ENCODE measurements around the gene PLEKHG1.
A peak's percentile ranks its signal among the peaks of the same experiment; 100 is the strongest.

PLEKHG1 gene

DNA sequence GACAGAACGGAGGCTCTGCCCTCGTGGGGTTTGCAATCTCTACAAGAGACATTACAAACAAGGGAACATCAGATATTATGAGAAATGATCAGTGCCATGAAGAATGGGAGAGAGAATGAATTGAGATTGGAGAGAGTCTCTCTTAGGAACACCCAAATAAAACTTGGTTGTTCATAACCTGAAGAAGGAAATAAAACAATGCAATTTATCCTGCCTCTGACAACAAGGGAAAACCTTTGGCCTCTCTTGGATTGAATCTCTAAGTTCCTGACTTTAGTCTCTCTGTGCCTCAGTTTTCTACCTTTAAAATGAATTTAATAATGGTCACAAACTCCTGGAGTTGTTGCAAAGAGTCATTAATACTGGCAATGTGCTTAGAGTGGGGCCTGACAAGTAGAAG lies 21.1 kb downstream of the PLEKHG1 start:
- DNase-seq: no peak

DNA sequence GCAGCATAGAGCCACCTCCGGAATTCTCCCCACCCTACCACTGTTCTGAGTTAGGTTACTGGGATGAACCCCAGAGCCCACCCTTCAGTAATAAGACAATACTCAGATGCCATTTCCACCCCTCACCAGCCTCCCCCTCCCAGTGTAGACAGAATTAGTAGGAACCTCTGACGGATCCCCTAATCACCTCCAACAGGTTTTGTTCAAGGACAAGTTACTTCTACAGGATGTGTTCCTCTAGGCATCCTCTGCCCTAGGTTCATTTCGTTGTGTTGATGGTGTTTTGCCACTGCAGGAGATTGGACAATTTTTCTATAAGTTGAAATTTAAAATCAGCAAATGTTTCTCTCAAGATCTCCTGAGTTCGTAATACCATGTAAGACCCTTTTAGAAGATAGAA lies 22.8 kb downstream of the PLEKHG1 start:
- no peak for DNase-seq

DNA sequence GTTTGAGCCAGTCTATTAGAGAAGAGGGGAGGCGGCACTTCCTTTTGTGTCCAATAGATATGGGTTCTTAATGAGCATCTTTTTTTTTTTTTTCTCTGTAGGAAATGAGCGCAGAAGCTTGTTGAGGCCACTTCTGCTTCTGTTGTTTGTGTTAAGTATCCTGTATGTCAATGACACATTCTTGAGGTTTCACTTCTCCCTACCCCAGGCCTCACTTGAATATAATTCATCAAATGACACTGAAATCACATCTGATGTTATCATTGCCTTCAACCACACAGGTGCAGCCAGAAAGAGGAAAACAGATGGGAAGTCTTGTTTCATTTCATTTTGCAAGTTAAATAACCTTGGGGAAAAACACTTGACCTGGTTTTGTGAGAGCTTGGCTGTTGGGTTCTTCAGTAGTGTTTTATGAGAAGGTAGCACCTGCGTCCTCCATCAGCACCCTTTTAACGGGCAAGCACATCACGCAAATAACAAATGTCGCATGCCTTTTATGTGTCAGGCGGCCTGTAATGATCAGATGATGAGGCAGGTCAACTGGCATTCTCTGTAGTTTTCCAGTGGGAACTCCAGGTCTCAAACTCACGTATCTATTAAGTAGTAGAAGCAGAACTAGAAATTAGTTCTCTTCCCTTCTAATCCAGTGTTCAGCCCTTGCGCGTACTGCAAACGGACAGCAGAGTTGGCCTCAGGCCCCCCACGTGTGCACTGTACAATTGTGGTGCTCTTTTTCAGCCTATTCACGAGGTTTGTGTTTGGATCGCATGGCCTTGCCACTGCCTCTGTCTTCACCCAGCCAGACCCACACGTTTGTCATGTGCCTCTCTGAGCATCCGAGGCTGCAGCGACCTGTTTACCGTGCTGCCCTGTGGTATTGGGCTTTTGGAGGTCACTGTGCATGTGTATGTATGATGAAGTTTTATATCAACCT lies 23.5 kb downstream of the PLEKHG1 start:
- no peak for DNase-seq

DNA sequence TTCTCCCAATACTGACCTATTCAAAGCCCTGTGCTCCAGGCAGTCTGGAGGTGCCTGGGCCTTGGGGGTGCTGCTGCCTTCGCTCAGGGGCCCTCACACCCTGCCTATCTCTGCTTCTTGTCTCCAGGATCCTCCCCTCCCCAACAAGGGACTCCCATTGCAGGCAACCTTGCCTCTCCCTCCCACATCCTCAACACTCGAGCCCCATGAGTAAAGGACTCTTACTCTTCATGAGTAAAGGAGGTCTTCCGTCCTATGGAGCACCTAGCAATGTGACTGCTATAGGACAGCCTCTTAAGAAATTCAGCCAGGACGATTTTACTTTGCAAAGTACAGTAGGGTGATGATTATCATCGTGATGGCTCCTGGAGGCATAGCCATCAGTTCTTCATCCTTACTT lies 24.5 kb downstream of the PLEKHG1 start:
- DNase-seq: no peak

DNA sequence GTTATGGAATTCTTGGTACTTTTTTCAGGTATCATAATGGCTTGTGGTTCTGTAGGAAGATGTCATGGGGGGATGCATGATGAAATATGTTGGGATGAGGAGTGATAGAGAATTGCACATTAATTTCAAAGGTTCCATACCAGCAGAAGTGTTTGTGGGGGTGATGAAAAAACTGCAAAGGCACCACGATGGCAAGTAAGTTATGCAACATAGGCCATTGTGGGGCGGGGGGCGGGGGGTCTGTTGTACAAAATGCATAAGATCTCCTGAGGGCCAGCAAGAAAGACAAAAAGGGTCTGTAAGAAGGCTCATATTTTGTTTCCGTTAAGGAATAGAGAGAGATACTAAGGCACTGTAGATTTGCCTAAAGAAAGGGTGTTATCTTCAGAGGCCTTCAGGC lies 26.2 kb downstream of the PLEKHG1 start:
- DNase-seq: no peak

DNA sequence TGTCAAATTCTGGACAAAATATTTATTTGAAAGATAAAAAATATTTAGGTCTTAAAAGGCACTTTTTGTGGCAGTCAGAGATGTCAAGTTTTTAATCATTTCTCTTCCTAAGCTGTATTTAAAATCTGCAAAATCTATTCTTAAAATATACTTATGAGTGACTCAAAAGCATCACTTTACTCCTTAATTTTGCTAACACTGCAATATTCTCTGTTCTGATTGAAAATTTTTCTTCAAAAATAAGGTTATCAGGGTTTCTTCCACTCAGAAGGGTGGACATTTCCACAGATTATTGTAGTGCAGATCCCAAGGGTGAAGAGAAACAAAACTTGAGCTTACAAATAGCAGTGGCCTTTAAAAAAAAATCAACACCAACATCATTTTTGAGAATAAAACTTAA lies 27.5 kb downstream of the PLEKHG1 start:
- no peak for DNase-seq

DNA sequence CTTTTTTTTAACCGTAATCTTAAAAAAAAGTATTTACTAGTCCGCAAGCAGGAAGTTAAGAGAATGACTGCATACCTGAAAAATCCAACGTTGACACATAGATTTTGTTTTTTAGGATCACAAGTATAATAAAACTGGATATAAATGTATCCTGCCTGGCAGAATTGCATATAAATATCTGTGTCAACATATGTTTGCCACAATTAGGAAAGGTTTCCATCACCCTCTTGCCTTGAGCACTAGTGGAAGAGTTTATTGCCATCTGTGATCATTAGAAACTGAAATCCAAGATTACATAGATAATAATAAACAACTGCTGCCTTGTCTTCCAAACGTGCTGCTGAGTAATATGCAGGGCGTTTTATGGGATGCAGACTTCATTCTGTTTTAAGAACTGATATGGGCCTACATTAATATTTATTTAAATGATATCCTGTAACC lies 27.9 kb downstream of the PLEKHG1 start:
- no peak for DNase-seq

DNA sequence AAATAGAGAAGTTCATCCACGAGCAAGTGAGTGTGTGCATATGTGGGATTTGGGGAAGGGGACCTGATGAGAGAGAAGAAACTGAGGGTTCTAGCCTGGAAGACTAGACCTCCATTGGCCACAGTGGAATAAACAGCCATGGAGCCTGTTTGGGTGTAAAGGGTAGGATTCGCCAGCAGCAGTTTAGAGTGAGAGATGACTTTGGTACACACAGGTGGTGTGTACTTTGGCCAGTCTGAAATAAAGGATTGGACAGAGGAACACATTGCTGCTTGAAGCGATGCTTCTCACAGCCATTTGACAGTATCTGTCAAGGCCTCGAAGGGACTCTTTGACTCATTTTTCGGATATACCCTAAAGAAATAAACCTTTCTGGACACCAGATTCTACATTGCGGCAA lies 29.2 kb downstream of the PLEKHG1 start:
- no peak for DNase-seq

DNA sequence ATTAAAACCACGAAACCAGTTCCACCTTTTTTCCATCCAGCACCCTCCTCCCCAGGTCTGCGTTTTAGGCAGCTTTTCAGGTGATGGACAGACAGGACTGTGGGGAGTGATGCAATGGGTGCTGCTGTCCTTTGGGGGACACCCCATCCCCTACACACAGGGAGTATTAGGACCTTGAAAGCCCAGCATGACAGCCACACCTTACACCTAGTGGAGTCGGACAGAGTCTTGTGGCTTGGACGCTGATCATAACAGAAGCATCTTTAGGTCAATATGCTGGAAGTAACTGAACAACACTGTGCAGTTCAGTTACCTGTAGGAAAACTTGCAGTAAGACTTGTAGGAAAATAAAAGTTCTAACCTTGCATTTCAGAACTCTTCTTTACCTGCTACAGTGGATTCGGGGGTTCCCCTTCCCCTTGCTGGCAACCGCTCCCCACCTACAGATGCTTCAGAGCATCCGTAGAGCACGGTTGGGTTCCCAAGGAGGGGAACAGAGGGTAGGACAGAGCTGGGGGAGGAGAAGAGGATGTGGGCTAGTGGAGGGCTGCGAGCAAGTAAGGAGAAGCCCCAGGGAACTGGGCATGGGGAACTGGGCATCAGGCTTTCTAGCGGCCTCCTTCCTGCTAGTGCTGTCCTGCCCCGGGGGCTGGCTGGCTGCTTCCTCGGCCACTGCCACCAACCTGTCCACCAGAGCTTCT lies 31.7 kb downstream of the PLEKHG1 start:
- no peak for DNase-seq

DNA sequence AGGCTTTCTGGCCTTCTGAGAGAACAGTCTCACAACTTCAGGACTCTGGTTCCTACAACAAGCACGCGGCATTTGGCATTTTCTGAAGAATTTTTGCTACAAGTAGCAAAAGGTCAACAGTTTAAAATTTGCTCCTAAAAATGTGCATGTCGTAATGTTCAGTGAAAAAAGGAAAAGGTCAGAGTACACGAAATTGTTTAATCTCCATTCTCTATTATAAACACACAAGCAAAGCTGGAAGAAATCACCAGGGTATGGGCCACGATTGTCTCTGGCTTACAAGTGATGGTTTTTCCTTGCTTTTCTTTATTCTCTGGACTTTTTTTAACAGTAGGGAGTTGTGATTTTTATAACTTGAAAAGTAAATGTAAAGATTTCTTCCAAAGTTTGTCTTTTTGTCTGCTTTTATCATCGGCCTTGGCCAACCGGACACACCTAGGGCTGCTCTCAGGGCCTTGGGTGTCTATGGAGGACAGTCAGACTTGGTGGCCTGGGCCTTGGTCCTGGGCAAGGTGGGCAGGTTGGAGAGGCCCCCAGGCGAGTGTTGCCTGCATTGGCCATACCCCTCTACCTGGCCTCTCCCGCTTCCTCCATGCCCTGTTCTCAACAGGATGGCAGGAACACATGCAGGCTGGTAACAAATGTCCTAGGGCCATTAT lies 32.4 kb downstream of the PLEKHG1 start:
- no peak for DNase-seq

DNA sequence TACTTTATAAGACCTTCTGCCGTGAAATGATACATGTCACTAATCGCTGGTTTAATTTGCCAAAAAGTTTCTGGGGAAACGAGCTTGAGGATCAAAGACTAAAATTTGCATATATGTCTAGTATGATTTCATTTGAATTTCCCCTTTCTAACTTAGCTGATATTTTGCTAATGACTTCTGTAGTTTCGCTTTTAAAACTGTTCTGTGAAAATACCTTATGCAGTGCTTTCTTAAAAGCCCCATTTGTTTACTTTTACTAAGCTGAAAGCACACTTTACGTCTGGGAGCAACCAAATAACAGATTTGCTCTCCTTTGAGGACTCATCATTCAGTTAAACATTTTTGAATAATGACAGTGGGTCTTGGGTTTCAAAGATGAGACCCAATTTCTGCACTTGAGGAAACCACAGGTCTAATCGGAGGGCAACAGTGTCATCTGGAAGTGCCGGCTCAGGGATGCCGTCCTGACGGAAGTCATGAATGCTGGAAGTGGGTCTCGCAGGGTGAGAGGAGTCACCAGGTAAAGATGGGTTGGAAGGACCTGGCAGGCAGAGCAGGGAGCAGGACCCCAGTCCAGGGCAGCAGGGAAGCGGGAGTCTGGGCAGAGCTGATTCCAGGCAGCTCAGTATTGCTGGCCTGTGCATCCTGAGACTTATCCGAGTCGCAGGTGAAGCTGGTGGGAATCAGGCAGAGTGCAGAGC lies 33.2 kb downstream of the PLEKHG1 start:
- no peak for DNase-seq

DNA sequence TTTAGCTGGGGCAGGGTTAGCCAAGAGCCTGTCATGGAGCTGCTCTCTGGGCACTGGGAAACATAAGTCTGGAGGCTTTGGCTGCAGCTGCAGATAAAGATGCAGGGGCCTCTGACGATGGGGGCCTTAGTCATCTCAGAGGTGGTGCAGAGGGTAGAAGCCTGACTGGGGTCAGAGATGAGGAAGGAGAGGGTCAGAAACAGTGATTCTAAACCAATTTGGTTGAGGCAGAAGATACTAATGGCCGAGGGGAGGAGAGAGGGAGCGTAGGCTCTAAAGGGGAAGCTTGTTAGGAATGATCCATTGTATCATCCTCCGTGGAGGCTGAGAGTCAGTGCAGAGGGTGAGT lies 33.8 kb downstream of the PLEKHG1 start:
- DNase-seq: no peak

DNA sequence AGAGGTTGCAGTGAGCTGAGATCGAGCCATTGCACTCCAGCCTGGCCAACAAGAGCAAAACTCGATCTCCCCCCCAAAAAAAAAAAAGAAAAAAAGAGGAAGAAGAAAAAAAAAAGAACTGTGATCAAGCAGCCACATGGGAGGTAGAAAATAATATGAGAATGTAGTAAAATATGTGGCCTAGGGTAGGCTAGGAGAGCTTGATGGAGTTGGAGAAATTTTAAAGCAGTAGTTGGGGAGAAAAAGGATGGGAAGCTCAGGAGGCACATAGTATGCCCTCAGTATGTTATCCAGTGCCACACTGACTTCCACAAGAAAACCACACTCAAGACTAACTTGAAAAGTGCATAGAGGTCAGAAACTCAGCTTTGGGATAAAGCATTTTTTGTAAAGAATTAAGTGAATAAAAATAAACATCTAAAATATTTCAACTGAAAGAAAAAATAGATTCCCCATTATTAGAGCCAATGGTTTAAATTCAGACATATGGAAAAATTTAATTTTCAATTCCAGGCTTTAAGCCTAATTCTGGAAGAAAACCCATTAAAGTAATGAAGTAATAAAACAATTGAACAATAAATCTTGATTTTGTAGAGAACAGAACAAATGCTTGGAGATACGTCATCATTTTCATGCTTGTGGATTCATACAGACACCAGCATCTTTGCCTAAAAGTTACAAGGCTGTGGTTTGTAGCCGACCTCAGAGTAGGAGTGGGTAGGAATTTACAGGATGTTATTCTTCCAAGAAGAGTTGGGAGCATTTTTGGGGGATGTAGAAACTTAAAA lies 34.7 kb downstream of the PLEKHG1 start:
- DNase-seq: no peak

DNA sequence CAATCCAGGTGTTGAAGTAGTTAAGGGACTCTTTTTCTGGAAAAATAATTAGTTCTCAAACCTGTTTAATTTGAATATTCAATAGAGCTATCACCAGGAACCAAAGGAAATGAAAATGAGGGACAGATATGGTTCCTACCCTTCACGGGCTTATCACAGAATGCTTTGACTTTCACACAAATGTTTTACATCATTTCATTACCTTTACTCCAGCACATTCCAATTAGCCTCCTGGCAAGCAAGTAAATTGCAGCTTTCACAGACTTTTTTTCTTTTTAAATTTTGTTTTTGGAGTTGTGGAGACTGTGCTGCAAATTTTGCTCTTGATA lies 35.2 kb downstream of the PLEKHG1 start:
- no peak for DNase-seq

DNA sequence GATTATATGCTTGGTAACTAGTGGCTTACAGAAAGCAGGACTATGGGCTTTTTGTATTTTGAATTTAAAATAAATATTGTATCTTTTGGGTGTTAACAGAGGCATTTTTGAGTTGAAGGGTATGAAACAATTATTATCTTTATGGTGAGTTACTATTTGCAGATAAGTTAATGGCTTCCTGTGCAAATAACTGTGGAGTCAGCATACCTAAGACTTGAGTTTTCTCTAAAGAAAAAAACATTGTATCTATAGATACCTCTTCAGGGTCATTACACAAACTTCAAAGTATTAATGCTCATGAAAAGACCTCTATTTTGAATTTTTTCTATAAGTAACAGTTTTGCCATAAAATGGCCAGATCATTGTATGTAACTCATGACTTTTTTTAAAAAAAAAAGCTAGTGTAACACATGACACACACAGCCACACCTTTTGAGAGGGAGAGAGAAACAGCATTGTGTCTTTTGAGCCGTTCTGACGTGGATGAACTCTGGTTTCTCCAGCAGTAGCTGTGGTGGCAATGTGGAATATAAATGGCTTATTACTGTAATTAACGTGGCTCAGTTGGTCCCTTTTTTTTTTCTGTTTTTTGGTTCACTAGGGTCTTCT lies 36.3 kb downstream of the PLEKHG1 start:
- no peak for DNase-seq

DNA sequence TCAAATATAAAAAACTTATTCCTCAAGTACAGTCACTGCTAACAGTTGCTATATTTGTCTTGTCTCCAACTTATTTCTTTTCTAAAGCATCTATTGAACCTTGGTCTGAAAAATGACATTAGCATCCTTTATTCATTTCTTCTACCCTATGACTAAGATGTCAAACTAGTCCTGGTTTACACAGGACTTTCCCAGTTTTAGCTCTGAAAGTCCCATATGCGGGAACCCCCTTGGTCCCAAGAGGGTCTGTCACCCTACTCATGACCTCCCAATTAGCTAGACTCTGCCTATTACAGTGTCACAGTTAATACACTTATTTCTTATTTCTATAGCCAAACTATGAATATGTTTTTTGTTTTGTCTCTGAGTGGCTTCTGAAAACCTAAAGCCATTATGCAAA lies 37.1 kb downstream of the PLEKHG1 start:
- no peak for DNase-seq

DNA sequence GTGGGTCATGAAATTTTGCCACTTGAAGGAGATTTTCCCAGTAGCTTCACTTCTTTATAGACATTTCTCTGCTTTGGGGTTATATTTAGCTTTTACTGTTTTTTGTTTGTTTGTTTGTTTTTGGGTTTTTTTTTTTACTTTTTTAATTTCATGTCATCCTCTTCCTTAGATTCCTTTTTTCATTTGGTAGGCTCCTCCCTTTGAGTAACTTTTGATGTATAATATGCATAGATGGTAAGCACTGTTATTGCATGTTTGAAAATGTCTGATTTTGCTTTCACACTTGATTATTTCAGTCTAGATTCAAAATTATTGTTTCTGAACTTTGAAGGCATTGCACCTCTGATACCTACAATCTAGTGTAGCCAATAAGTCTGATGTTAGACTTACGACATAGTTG lies 37.6 kb downstream of the PLEKHG1 start:
- DNase-seq: no peak

DNA sequence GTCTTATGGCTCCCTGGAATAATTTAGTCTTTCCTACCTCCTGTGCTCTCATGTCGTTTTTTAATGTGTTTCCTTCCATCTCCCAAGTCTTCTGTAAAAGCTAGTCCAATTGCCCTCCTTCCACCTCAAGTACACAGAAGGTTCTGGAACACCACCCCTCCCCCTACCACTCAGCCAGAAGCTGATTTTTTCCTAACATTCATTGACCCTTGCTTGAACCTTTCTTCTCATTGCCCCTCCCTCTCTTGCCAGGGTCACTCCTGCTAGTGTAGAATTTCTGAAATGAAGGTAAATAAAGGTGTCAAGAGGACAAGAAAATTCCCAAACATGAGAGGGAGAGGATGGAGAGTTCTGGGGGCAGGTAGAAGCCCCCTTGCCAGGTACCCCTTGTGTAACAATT lies 38.6 kb downstream of the PLEKHG1 start:
- no peak for DNase-seq

DNA sequence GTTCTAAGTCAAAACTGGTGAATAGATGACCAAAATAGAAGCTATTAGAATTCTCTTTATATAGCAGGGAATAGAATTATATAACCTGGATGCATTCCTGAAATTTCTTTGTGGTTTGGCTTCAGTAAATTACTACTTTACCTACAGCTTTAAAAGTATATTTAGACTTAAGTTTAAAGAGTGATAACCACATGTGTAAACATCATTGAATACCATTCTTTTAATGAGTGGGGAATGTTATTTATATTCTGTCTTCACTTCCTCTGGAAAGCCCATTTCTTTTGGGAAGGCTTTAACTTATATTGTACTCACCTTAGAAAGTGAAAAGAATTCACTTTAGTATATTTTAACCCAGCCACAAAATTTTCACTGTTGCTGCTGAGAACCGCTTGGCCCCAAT lies 39.1 kb downstream of the PLEKHG1 start:
- no peak for DNase-seq

DNA sequence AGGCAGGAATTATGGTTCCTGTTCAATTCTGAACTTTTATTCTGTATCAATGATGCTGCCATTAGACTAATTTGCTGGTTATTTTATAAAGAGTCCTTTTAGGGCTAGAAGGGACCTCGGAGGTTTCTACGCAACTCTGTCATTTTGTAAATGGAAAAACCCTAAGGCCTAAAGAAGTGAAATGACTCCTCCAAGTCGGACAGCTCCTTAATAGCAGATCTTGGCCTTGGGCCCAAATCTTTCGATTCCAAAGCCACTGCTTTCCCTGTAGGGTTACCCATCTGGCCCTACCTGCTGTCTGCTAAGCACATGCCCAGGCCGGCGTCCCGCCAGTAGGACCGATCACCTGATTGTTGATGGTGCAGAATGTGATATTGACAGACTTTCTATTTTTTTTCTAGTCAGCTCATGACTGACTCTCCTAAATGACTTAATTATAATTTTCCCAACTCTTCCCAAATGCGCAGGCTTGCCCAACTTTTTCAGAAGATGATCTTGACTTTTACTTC lies 40.2 kb downstream of the PLEKHG1 start:
- DNase-seq: peak in 1 of 2 experiments; percentile 5

DNA sequence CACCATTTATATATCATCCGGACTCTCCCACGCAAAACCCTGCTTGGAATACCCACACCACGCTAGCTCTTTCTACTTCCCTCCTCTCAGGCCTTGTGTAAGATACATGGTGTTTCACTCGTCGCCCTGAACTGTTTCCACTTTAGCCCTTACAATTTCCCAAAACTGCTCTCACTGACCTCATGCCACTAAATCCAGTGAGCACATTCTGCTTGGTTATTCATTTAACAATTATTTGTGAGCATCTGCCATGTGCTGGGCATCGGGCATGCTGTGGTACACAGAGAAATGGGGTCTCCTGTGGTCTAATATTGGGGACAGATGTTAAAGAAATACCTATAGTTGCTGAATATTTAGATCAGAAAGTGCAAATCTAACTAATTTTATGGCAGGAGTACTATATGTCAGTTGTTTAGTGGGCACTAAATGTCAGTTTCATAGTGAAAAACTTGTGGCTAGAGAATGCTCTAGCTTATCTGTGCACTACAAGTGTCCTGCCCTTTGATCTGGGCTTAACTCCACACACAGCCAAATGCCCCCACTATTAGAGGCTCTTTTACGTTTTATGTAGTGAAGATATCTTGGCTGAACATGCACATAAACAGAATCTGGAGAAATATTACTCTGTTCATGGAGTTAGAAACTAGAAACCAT lies 41.0 kb downstream of the PLEKHG1 start:
- no peak for DNase-seq

Measured in NCI-H446 (cell line).